HG02642 (cell line): ENCODE data around the gene ARF1.
"Not testable (repeated sequence)": the region's sequence is repeated elsewhere in the genome, so short reads cannot be mapped to it uniquely, and the experiment has no call there.

Experiments used
- ATAC-seq: cut with Tn5 transposase; IDR thresholded peaks from one replicate; pipeline ENCODE4 v1.9.1; 2021; ENCODE audit warnings: mild to moderate bottlenecking; ENCODE audit not compliant: unreplicated experiment, poor library complexity

The ARF1 gene

GRCh38 chr1:228100822-228101613, 18.5 kb downstream of the ARF1 start:
- ATAC-seq: no peak

- ATAC-seq: no peak
Measured at GRCh38 chr1:228101614-228101993, 19.1 kb downstream of the ARF1 start.

GRCh38 chr1:228101994-228102790, 19.7 kb downstream of the ARF1 start:
- peak; percentile 23 for ATAC-seq

GRCh38 chr1:228102791-228103620, 20.5 kb downstream of the ARF1 start, which contains the start of gene C1orf35:
TSS of gene C1orf35 (minus strand) at chr1:228103325. CDS start at chr1:228103227, 98 bp downstream.
- peak; percentile 79 for ATAC-seq

- no peak for ATAC-seq
Measured at GRCh38 chr1:228104526-228105269, 22.2 kb downstream of the ARF1 start.

- no peak for ATAC-seq
Measured at GRCh38 chr1:228105270-228105995, 22.9 kb downstream of the ARF1 start.

- ATAC-seq: no peak
Measured at GRCh38 chr1:228105996-228106799, 23.7 kb downstream of the ARF1 start.

GRCh38 chr1:228106800-228107054, 24.2 kb downstream of the ARF1 start:
- ATAC-seq: no peak

- ATAC-seq: no peak
Measured at GRCh38 chr1:228107636-228108035, 25.1 kb downstream of the ARF1 start.

- ATAC-seq: no peak
Measured at GRCh38 chr1:228108055-228108690, 25.7 kb downstream of the ARF1 start.

GRCh38 chr1:228108742-228109072, 26.2 kb downstream of the ARF1 start:
- ATAC-seq: no peak

- peak; percentile 90 for ATAC-seq
Measured at GRCh38 chr1:228109073-228109961, 26.8 kb downstream of the ARF1 start, which contains the start of gene MRPL55. TSS of gene MRPL55 (minus strand) at chr1:228109299. CDS start at chr1:228108260, 1,039 bp downstream.

- ATAC-seq: peak; percentile 1
Measured at GRCh38 chr1:228109962-228110488, 27.5 kb downstream of the ARF1 start.

- ATAC-seq: no peak
Measured at GRCh38 chr1:228110556-228110955, 28.0 kb downstream of the ARF1 start.

GRCh38 chr1:228111315-228111714, 28.8 kb downstream of the ARF1 start:
- not testable (repeated sequence) for ATAC-seq

GRCh38 chr1:228112167-228112566, 29.7 kb downstream of the ARF1 start:
- no peak for ATAC-seq

- no peak for ATAC-seq
Measured at GRCh38 chr1:228112617-228113016, 30.1 kb downstream of the ARF1 start.
